PFSK-1 (cell line): Measurements from ENCODE around the gene R3HDML.

Experiments used
- FOXP2 ChIP-seq: optimal IDR thresholded peaks from 2 replicates; pipeline ENCODE3; 2011; ENCODE audit warnings: borderline replicate concordance, control low read depth, inconsistent platforms; ENCODE audit not compliant: insufficient read depth; ENCODE audit errors: extremely low read length, extremely low read depth
- POLR2AphosphoS5 ChIP-seq: IDR thresholded peaks from 2 replicates; pipeline ENCODE4 v1.6.1; 2012; ENCODE audit warnings: low read depth, mild to moderate bottlenecking, control low read depth, low read length, moderate library complexity
- SIN3A ChIP-seq: IDR thresholded peaks from 2 replicates; pipeline ENCODE4 v1.6.1; 2012; ENCODE audit warnings: mild to moderate bottlenecking, low read length, moderate library complexity, borderline replicate concordance; ENCODE audit not compliant: insufficient read depth
- TAF1 ChIP-seq: IDR thresholded peaks from 2 replicates; pipeline ENCODE4 v1.6.1; 2012; ENCODE audit warnings: low read length, control low read depth, borderline replicate concordance; ENCODE audit not compliant: insufficient read depth
- TF ChIP-seq, protein P1 (sequence below), 2 experiments: IDR thresholded peaks; 2 replicates each; pipeline versions ENCODE4 v1.6.1 to v1.8.0; 2011 to 2012; ENCODE audit warnings: low read depth in 2 of 2, low read length in 2 of 2, control low read depth in 1 of 2, inconsistent platforms in 1 of 2, mild to moderate bottlenecking in 1 of 2, moderate library complexity in 1 of 2; ENCODE audit not compliant: insufficient read depth in 1 of 2

Gene R3HDML

GRCh38 chr20:44364780-44365179 lies 27.9 kb downstream of the R3HDML start:
- TF ChIP-seq TAF1 (no peak), FOXP2 (no peak), SIN3A (no peak), POLR2AphosphoS5 (no peak)
- TF ChIP-seq, protein P1, sequence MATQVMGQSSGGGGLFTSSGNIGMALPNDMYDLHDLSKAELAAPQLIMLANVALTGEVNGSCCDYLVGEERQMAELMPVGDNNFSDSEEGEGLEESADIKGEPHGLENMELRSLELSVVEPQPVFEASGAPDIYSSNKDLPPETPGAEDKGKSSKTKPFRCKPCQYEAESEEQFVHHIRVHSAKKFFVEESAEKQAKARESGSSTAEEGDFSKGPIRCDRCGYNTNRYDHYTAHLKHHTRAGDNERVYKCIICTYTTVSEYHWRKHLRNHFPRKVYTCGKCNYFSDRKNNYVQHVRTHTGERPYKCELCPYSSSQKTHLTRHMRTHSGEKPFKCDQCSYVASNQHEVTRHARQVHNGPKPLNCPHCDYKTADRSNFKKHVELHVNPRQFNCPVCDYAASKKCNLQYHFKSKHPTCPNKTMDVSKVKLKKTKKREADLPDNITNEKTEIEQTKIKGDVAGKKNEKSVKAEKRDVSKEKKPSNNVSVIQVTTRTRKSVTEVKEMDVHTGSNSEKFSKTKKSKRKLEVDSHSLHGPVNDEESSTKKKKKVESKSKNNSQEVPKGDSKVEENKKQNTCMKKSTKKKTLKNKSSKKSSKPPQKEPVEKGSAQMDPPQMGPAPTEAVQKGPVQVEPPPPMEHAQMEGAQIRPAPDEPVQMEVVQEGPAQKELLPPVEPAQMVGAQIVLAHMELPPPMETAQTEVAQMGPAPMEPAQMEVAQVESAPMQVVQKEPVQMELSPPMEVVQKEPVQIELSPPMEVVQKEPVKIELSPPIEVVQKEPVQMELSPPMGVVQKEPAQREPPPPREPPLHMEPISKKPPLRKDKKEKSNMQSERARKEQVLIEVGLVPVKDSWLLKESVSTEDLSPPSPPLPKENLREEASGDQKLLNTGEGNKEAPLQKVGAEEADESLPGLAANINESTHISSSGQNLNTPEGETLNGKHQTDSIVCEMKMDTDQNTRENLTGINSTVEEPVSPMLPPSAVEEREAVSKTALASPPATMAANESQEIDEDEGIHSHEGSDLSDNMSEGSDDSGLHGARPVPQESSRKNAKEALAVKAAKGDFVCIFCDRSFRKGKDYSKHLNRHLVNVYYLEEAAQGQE (IDR thresholded peaks at IDR 0.05; ENCODE audit: insufficient read depth in 1 of 2, low read depth in 2 of 2, low read length in 2 of 2) = no peak

DNA sequence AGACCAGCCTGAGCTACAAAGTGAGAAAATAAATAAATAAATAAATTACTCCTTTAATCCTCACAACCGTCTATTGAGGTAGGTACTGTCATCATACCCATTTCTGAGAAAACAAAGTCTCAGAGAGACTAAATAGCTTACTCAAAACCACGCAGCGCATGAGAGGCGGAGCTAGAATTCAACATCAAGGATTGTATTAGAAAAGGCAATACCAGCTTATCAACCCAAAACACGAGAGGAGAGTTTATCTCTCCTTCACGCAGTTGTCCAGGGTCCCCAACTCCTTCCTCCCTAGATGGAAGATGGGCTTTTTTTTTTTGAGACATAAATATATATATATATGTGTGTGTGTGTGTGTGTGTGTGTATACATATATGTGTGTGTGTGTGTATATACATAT lies 30.9 kb downstream of the R3HDML start:
- TF ChIP-seq, protein P1 (IDR thresholded peaks at IDR 0.05; ENCODE audit: insufficient read depth in 1 of 2, low read depth in 2 of 2, low read length in 2 of 2) = no peak
- TF ChIP-seq TAF1 (no peak), FOXP2 (no peak), SIN3A (no peak), POLR2AphosphoS5 (no peak)

GRCh38 chr20:44370639-44371218 lies 33.9 kb downstream of the R3HDML start:
- no peak for TF ChIP-seq TAF1
- no peak for TF ChIP-seq POLR2AphosphoS5
- TF ChIP-seq FOXP2 = no peak
- TF ChIP-seq, protein P1 (IDR thresholded peaks at IDR 0.05; ENCODE audit: insufficient read depth in 1 of 2, low read depth in 2 of 2, low read length in 2 of 2) = no peak
- TF ChIP-seq SIN3A = no peak

DNA sequence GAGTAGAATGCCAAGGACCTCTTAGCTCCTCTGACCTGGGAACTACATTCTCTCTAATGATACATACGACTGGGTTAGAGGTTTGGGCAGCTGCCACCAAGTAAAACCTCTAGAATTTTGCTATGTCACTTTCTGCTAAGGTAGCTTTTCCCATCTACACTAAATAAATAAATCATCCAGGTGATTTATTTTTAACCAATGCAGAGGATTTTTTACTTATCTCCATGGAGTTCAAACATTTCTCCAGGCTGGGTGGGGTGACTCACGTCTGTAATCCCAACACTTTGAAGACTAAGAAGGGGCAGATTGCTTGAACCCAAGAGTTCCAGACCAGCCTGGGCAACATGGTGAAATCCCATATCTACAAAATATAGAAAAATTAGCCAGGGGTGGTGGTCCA lies 45.8 kb downstream of the R3HDML start:
- no peak for TF ChIP-seq SIN3A
- TF ChIP-seq, protein P1 (IDR thresholded peaks at IDR 0.05; ENCODE audit: insufficient read depth in 1 of 2, low read depth in 2 of 2, low read length in 2 of 2) = no peak
- TF ChIP-seq TAF1 = no peak
- TF ChIP-seq POLR2AphosphoS5 = no peak
- TF ChIP-seq FOXP2 = no peak
